Kidney (tissue), 14 donors: ENCODE data around the gene LNPK. TPM values are rescaled to one million over a fixed set of nuclear protein-coding genes. Genes with fewer than 3 reads are reported as not detected.

Experiments used
- DNase-seq, 5 donors: peaks; one replicate each; pipeline ENCODE4 v3.0.0-alpha.2; 2013 to 2020
- FAIRE-seq: peaks from 2 replicates; lab custom pipeline; 2012; peaks lifted over from hg19 to GRCh38; lab: Jason Lieb, UNC
- H3K27ac ChIP-seq, 2 donors: one replicate each; pipeline ENCODE4 v1.7.0; 2013; ENCODE audit warnings: low read depth in 2 of 2, low read length in 2 of 2, inconsistent platforms in 1 of 2
- H3K27me3 ChIP-seq: one replicate; pipeline ENCODE4 v1.7.1; 2013; ENCODE audit warnings: low read length, inconsistent platforms; ENCODE audit not compliant: control insufficient read depth, insufficient read depth
- H3K36me3 ChIP-seq, 3 donors: one replicate each; pipeline versions ENCODE4 v1.7.0 to v1.7.1; 2013; ENCODE audit warnings: low read length in 3 of 3, control low read depth in 1 of 3, inconsistent platforms in 1 of 3; ENCODE audit not compliant: insufficient read depth in 3 of 3, control insufficient read depth in 2 of 3
- H3K4me1 ChIP-seq, 3 donors: one replicate each; pipeline versions ENCODE4 v1.7.0 to v1.7.1; 2013; ENCODE audit warnings: low read length in 3 of 3, inconsistent platforms in 1 of 3, low read depth in 1 of 3; ENCODE audit not compliant: control insufficient read depth in 2 of 3, insufficient read depth in 2 of 3
- H3K4me3 ChIP-seq, 3 donors: one replicate each; pipeline versions ENCODE4 v1.7.0 to v1.8.1; 2013; ENCODE audit warnings: low read length in 3 of 3, control low read depth in 1 of 3, inconsistent platforms in 1 of 3
- H3K9ac ChIP-seq, 3 donors: one replicate each; pipeline versions ENCODE4 v1.7.0 to v1.7.1; 2013; ENCODE audit warnings: low read length in 3 of 3, control low read depth in 1 of 3, inconsistent platforms in 1 of 3
- H3K9me3 ChIP-seq, 3 donors: one replicate each; pipeline versions ENCODE4 v1.7.0 to v1.7.1; 2013; ENCODE audit warnings: low read length in 3 of 3, control low read depth in 1 of 3, inconsistent platforms in 1 of 3; ENCODE audit not compliant: control insufficient read depth in 2 of 3, insufficient read depth in 1 of 3
- CTCF ChIP-seq: IDR thresholded peaks from 3 replicates; pipeline ENCODE4 v1.5.1; 2012; ENCODE audit warnings: mild to moderate bottlenecking, moderate library complexity, borderline replicate concordance; ENCODE audit not compliant: insufficient read depth; ENCODE audit errors: extremely low read depth
- intact Hi-C: fragments of 100-400 bp; cut with DNase I; formaldehyde crosslinking; loops from one replicate; pipeline ENCODE4 v1.11.1; 2022
- polyA plus RNA-seq: library from polyadenylated mRNA; stranded (reverse); fragments of 350-450 nt; fragmentation: Illumina TruSeq; extraction: RNeasy Lipid Tissue Mini Kit (QIAGEN cat#74804); gene quantifications from one replicate; pipeline ENCODE4 v1.2.3, GENCODE V29; 2014; ENCODE audit warnings: low read depth, low replicate concordance; ENCODE audit not compliant: insufficient read depth
- total RNA-seq: library from RNA; stranded (reverse); fragmentation: NEBNext Ultra II Directional; extraction: Animal tissue kit (Norgen Biotek cat#: 25700); gene quantifications from one replicate; pipeline ENCODE4 v1.2.1, GENCODE V29; 2021
- donor health status: control.
- donor health status: control.
- donor health status: control.
- donor health status: control.
- donor health status: control.
- donor health status: DM: yes; HTN: yes; CAD: no.
- donor health status: Normal renal cell carcinoma (clear cell type).

The LNPK gene
- total and polyA plus RNA-seq, 2 donors from 2014 or later = 5.1 to 29.0 TPM

DNA sequence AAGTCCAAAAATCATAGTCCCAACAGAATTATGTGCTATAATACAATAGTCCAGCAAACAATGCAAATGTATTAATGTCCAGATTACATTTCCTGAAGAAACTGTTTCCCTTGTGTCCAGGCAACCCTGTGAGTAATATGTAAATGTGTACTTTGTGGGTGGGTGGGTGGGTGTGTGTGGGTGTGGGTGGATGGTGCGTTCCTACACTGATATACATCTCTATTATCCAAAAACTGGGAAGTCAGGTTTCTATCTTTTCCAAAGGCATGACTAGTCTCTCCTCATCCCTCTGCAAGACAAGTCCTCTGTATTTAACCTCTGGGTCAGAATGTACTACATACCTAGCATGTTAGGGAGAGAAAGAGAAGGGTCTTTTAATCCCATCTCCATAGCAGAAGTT lies 71.6 kb downstream of the LNPK start:
- FAIRE-seq (no peak), DNase-seq (no peak)
- Histone ChIP-seq H3K4me3 (no peak overlapping the region), H3K27ac (no peak overlapping the region), H3K27me3 (no peaks in the 10 kb centered on the region), H3K36me3 (peaks cover under 1 to 5% (median 2%) of the 10 kb centered on the region in 3 donors), H3K9ac (no peak overlapping the region), H3K9me3 (no peaks in the 10 kb centered on the region), H3K4me1 (no peaks in the 10 kb centered on the region)
- intact Hi-C loops = no loop called here
- no peak for TF ChIP-seq CTCF

GRCh38 chr2:175929850-175930249 lies 72.2 kb downstream of the LNPK start:
- intact Hi-C loops = no loop called here
- Histone ChIP-seq H3K27me3 (no peaks in the 10 kb centered on the region), H3K4me3 (no peak overlapping the region), H3K9ac (no peak overlapping the region), H3K36me3 (peaks cover 0 to 2% (median 2%) of the 10 kb centered on the region in 3 donors), H3K9me3 (no peaks in the 10 kb centered on the region), H3K27ac (no peak overlapping the region), H3K4me1 (no peaks in the 10 kb centered on the region)
- DNase-seq (no peak), FAIRE-seq (no peak)
- no peak for TF ChIP-seq CTCF

DNA sequence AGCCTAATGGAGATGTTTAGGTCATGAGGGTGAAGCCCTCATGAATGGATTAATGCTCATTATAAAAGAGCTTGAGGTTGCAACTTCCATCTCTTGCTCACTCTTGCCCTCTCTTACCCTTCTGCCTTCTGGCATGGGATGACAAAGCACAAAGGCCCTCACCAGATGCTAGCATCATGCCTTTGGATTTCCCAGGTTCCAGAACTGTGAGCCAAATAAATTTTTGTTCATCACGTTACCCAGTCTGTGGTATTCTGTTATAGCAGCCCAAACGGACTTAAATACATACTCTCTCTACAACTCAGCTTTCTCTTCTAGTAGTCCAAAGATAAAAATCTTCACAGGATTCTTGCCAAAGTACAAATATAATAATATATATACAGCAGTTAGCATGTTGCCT lies 75.8 kb downstream of the LNPK start:
- intact Hi-C loops = no loop called here

More for the DNA sequence above, 75.8 kb downstream of the LNPK start:
- no peaks in the 10 kb centered on the region for H3K4me1 ChIP-seq
- FAIRE-seq (no peak), DNase-seq (no peak)
- H3K9ac ChIP-seq = no peak overlapping the region
- no peak for TF ChIP-seq CTCF
- H3K36me3 ChIP-seq = peaks cover 0 to 2% (median 2%) of the 10 kb centered on the region in 3 donors
- no peak overlapping the region for H3K27ac ChIP-seq
- H3K9me3 ChIP-seq = no peaks in the 10 kb centered on the region
- H3K27me3 ChIP-seq = no peaks in the 10 kb centered on the region
- no peak overlapping the region for H3K4me3 ChIP-seq
